Measurements from ENCODE around the gene KMT2B.
"Not testable (repeated sequence)": the region's sequence is repeated elsewhere in the genome, so short reads cannot be mapped to it uniquely, and the experiment has no call there.

KMT2B gene, protein sequence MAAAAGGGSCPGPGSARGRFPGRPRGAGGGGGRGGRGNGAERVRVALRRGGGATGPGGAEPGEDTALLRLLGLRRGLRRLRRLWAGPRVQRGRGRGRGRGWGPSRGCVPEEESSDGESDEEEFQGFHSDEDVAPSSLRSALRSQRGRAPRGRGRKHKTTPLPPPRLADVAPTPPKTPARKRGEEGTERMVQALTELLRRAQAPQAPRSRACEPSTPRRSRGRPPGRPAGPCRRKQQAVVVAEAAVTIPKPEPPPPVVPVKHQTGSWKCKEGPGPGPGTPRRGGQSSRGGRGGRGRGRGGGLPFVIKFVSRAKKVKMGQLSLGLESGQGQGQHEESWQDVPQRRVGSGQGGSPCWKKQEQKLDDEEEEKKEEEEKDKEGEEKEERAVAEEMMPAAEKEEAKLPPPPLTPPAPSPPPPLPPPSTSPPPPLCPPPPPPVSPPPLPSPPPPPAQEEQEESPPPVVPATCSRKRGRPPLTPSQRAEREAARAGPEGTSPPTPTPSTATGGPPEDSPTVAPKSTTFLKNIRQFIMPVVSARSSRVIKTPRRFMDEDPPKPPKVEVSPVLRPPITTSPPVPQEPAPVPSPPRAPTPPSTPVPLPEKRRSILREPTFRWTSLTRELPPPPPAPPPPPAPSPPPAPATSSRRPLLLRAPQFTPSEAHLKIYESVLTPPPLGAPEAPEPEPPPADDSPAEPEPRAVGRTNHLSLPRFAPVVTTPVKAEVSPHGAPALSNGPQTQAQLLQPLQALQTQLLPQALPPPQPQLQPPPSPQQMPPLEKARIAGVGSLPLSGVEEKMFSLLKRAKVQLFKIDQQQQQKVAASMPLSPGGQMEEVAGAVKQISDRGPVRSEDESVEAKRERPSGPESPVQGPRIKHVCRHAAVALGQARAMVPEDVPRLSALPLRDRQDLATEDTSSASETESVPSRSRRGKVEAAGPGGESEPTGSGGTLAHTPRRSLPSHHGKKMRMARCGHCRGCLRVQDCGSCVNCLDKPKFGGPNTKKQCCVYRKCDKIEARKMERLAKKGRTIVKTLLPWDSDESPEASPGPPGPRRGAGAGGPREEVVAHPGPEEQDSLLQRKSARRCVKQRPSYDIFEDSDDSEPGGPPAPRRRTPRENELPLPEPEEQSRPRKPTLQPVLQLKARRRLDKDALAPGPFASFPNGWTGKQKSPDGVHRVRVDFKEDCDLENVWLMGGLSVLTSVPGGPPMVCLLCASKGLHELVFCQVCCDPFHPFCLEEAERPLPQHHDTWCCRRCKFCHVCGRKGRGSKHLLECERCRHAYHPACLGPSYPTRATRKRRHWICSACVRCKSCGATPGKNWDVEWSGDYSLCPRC (N-terminal part only)

DNA sequence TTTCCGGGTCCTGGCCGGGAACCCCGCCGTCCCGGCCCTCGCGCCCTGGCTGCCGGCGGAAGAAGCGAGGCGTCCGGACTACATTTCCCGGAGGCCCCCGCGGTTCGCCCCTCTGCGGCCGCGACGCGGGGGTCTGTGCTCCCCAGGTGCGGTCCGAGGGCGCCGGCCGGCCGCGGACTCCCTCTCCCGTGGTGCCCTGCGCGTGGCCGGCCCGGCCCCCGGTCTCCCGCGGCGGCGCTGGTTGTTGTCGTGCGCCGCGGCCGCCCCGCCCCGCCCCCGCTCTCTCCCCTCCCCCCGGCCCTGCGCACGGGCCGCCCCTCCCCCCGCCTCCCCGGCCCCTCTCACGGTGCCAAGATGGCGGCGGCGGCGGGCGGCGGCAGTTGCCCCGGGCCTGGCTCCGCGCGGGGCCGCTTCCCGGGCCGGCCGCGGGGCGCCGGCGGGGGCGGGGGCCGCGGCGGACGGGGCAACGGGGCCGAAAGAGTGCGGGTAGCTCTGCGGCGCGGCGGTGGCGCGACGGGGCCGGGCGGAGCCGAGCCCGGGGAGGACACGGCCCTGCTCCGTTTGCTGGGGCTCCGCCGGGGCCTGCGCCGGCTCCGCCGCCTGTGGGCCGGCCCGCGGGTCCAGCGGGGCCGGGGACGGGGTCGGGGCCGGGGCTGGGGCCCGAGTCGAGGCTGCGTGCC, at the start of gene KMT2B:
Gene KMT2B (plus strand): TSS at position 339 of the 680 bp plus-strand sequence. CDS start 16 bp downstream, at position 355.
- no peak for DNase-seq (ENCODE audit: low read depth)

DNA sequence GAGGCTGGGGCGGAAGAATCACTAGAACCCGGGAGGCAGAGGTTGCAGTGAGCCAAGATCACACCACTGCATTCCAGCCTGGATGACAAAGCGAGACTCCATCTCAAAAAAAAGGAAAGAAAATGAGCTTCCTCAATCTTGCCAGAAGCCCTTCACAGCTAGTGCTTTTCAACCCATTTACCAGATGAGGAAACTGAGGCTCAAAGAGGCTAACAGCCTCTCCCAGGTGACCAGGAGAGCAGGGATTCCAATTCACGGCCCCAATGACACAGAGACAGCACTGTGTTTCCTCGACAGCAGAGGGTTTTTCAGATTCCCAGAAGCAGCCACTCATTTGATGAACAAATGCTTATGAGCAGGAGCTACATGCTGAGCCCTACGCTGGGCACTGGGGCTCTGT, 48.2 kb upstream of the KMT2B start:
- DNase-seq (ENCODE audit: low read depth), result no peak

DNA sequence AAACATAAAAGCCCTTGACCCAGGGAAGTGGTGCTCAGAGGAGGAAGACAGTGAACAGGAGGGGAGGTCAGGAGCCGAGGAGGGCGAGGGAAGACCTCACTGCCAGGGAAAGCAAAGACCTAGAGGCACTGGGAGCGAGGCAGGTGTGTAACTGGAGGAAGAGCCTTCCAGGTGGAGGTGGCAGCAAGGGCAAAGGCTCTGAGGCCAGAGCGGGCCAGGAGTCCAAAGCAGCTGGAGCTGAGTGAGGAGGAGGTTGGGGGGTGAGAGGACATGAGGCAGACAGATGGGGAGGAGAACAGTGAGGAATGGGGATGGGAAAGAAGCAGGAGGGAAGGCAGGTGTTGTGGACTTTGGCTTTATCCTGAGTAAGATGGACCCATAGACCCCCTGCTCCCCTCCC, 47.8 kb upstream of the KMT2B start:
- DNase-seq (ENCODE audit: low read depth), result no peak

DNA sequence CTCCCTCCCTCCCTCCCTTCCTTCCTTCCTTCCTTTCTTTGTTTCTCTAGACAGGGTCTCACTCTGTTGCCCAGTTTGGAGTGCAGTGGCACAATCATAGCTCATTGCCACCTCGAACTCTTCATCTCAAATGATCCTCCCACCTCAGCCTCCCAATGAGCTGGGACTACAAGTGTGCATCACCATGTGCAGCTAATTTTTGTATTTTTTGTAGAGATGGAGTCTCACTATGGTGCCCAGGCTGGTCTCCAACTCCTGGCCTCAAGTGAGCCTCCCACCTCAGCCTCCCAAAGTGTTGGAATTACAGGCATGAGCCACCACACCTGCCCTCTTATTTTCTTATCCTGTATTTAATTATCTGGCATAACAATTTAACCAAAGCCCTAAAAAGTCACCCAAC, 47.1 kb upstream of the KMT2B start:
- DNase-seq (ENCODE audit: low read depth), result no peak

DNA sequence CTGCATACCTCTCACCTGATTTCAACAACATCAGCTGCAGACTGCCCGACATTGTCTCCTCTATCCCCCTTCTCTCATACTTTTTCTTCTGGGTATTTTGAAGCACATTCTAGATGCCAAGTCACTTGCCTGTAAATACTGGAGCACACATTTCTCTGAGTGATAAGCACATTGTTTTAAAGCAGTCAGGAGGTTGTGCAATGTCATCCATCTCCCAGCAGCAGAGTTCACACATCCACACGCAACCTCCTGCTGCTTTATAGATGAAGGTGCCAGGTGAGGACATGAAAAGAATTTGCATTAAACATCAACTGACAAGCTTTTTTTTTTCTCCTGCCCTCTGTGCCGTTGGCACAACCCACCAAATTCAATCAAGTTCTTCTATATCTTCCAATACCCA, 46.0 kb upstream of the KMT2B start:
- no peak for DNase-seq (ENCODE audit: low read depth)

DNA sequence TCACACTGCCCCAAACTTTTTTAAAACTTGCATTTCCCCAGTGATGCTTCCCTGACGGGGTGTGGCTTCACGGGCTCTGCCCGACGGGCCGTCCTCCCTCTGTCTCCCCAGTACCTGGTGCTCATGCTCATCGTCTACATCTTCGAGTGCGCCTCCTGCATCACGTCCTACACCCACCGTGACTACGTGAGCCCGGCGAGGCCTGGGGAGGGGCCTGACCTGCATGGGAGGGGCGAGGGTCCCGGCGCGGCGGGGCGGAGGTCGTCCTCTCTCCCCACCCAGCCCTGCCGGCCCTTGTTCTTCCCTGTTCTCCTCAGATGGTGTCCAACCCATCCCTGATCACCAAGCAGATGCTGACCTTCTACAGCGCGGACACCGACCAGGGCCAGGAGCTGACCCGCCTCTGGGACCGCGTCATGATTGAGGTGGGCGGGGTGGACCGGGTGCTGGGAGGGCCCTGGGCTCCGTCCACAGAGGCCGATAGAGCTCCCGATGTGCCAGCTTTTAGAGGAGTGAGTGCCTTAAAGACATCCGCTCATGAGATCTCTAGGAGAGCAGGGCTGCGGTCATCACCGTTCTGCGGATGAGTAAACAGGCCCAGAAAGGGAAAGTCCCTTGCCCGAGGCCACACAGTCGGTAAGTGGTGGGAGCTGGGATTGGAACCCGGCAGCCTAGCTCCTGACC, 44.5 kb upstream of the KMT2B start:
- peak; percentile 89 for DNase-seq (ENCODE audit: low read depth)

DNA sequence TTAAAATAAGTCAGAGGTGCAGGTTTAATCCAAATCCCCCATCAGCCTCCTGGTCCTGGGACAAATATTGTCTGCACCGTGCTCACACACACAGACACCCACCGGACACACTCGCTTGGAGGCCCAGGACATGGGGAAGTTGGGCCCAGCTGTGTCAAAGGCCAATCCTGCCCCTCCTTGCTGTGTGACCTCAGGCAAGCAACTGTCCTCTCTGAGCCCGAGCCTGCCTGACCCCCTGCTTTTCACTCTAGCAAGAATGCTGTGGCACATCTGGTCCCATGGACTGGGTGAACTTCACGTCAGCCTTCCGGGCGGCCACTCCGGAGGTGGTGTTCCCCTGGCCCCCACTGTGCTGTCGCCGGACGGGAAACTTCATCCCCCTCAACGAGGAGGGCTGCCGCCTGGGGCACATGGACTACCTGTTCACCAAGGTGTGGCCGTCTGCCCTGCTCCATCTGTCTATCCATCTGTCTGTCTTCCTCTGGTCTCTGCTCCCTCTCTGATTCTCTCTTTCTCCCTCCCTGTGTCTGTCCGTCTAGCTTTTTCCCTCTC, 42.1 kb upstream of the KMT2B start:
- DNase-seq (ENCODE audit: low read depth), result no peak

DNA sequence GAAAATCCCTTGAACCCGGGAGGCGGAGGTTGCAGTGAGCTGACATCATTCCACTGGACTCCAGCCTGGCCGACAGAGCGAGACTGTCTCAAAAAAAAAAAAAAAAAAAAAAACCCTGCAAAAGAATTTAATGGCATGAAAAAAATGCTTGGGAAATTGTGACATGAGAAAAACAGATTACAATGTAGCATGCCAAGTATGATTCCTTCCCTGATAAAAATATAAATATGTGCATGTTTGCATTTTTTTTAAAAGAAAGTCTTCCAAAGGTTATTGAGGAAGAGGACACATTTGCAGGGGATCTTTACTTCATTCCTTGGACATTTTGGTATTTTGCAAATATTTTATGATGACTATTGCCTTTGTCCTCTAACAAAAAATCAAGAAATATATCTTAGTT, 28.0 kb upstream of the KMT2B start:
- no peak for DNase-seq (ENCODE audit: low read depth)

DNA sequence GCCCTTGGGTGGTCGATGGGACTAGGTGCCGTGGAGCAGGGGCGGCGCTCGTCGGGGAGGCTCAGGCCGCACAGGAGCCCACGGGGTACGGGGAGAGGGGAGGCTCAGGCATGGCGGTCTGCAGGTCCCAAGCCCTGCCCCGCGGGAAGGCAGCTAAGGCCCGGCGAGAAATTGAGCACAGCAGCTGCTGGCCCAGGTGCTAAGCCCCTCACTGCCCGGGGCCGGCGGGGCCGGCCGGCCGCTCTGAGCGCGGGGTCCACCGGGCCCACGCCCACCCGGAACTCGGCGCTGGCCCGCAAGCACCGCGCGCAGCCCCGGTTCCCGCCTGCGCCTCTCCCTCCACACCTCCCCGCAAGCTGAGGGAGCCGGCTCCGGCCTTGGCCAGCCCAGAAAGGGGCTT, 26.7 kb upstream of the KMT2B start:
- not testable (repeated sequence) for DNase-seq (ENCODE audit: low read depth)

DNA sequence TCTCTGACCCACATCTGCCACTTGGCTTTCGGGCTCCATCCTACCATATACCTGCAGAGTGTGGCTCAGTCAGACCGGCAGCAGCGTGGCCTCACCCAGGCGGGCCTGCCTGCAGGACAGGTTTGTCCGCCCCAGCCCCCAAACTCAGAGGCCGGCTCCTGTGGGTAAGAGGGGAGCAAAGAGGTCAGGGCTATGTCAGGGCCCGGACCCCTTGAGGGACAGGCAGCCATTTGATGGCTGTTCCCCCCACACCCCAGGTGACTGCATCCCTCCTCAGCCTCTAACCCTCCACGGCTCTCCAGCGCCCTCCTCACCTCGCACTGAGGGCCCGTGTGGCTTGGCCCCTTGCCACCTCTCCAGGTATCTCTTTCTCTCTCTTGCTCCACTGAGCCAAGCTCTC, 25.8 kb upstream of the KMT2B start:
- no peak for DNase-seq (ENCODE audit: low read depth)

DNA sequence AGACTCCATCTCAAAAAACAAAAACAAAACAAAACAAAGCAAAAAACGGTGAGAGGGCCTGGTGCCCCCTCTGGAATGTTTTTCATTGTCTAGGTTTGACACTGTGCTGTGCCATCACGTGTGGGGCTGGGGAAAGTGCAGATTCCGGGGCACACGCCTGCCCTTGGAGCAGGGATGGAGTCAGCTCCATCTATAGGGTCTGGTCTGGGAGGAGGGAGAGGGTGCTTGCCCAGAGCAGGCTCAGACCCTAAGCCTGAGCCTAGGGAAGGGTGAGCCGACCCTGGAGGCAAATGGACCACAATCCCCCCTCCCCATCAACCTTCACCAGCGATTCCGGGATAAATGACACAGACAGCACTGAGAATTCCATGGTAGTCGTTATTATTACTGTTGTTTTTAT, 24.4 kb upstream of the KMT2B start:
- no peak for DNase-seq (ENCODE audit: low read depth)

DNA sequence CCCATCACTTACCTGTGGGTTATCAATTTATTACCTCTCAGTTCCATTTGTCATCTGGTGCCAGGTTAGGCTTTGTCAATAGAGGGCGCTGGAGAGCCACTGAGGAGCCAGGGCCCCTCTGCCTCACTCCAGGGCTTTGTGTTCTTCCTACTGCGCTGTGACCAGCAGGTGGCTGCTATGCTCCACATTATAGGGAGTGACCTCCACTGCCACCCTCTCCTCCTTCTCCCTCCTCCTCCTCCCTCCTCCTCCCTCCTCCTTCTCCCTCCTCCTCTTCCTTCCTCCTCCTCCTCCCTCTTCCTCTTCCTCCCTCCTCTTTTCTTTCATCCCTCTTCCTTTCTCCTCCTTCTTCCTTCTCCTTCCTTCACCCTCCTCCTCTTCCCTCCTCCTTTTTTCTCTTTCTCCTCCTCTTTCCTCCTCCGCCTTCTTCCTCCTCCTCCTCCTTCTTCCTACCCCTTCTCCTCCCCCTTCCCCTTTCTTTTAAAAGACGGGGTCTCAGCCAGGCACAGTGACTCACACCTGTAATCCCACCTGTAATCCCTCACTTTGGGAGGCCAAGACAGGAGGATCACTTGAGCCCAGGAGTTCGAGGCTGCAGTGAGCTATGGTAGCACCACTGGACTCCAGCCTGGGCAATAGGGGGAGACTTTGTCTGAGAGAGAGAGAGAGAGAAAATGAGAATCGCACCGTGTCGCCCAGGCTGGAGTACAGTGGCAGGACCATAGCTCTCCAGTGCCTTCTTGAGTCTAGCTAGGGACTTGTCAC, 23.8 kb upstream of the KMT2B start:
- DNase-seq (ENCODE audit: low read depth), result peak; percentile 88

DNA sequence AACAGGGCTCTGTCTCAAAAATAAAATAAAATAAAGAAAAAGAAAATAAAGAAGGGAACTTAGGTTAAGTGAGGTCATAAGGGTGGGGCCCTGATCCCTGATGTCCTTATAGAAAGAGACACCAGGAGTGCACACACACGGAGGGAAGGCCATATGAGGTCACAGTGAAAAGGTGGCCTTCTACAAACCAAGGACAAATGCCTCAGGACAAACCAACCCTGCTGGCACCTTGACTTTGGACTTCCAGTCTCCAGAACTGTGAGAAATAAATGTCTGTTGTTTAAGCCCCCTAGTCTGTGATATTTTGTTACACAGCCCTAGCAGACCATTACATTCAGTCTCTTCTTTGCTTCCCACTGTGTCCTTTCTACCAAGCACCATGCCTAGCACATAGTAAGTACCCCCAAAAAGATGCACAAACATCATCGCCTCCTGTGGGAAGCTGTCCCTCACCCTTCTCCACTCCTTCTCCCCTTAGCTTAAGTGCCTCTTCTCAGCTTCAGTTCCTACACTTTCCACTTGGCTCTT, 21.8 kb upstream of the KMT2B start:
- no peak for DNase-seq (ENCODE audit: low read depth)

DNA sequence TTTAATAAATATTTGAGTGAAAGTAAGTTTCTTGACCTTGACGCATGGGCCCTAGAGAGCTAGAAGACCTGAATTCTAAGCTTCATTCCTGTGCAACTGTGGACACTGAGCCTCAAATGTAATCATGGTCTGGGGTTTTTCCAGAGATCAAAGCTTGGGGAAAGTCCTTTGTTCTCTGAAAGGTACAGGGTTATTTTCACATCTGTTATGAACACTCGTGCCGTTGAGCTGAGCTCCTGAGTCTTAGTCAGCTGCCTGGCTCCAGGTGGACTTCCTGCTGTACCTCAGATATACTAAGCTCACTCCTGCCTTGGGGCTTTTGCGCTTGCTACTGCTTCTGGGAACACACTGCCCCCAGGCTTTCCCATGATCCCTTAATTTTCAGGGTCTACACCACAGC, 21.0 kb upstream of the KMT2B start:
- DNase-seq (ENCODE audit: low read depth), result no peak

DNA sequence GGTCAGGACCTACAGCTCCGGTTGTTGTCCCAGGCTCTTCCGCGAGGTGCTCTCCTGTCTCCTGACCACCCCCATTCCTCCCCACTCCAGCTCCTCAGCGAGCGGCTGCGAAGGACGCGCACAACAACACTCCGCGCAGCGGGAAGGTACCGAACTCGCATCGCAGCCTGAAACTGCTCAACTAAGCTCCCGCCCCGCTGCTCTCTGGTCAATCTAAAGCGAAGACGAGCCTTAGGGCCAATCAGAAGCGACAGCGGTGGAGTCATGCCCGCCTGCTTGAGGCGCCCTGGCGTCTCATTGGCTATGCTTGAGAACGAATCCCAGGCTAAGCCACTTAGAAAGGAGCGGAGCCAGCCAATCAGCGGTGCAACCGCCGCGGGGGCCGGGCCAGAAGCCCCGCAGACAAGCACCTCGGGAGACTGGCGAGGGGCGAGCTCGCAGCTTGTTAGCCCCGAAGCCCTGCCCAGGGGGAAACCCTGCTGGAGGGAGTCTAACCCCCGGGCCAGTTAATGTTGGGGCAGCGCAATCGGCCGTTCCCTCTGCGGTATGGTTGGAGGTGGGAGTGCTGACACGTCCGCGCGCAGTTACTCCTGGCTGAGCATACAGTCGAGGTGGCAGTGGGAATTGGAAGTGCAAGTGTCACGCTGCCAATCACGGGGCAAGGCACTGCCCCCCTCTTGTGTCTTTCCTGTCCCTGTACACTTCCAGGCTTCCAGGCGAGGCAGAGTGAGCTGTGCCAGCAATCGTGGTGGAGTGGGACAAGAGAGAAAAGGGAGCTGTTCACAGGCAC, 15.4 kb upstream of the KMT2B start:
- peak; percentile 98 for DNase-seq (ENCODE audit: low read depth)

DNA sequence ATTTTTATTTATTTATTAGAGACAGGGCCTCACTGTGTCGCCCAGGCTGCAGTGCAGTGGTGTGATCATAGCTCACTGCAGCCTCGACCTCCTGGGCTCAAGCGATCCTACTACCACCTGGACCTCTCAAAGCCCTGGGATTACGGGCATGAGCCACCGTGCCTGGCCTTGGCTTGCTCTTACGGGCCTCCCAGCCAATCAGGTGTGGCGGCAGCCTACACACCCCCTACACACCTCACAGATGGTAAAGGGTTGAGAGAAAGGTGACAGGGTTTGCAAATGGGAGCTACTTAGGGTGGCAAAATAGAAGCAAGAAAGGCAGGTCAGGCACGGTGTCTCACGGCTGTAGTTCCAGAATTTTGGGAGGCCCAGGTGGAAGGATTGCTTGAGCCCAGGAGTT, 14.5 kb upstream of the KMT2B start:
- DNase-seq (ENCODE audit: low read depth), result no peak

DNA sequence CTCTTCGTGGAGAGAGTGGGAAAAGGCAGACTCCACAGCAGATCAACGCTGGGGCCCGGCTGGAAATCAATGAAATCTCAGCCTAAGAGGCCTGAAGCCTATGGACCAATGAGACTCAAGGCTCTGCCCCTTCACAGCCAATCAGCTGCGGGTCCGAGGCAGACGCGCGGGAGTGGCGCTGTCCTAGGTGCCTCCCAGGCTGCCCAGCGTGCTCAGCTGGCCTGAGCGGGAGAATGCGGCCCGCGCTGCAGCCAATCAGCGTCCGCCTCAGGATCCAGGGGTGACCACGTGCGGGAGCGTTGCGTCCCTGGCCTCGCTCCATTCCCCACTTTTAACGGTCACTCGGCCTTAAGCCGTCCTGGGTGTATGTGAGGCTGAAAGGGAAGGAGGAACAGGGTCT, 13.6 kb upstream of the KMT2B start, which contains the start of gene ZBTB32:
Gene ZBTB32 (plus strand): TSS at position 341 of the 400 bp plus-strand sequence. CDS start 10,069 bp downstream, outside the sequence.
- peak; percentile 39 for DNase-seq (ENCODE audit: low read depth)

DNA sequence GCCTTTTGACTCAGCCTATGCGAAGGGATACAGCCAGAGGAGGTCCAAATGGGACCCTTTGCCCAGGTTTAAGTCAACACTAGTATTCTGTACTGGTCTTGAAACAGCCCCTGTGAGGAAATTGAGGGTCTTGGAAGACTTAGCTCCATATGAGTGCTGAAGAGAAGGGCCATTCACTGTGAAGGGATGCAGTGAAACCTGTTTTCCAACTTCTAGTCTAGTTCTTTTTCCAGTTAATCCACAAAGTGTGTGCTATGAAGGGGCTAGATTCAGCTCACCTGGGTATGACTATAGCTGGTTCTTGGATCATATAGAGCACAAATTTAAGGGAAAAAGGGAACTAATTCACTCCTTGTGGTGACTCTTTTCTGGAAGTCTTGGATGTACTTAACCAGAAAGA, 9.4 kb upstream of the KMT2B start:
- no peak for DNase-seq (ENCODE audit: low read depth)
